ELR (cell line): ENCODE data around the gene YPEL3.
"Not testable (repeated sequence)": the region's sequence is repeated elsewhere in the genome, so short reads cannot be mapped to it uniquely, and the experiment has no call there.

Experiments used
- DNase-seq: peaks from one replicate; pipeline ENCODE4 v3.0.0-alpha.2; 2015; ENCODE audit warnings: low read depth

Gene YPEL3

GRCh38 chr16:30096105-30096861 lies at the start of gene YPEL3:
TSS of gene YPEL3 (minus strand) at chr16:30096213. CDS start at chr16:30095482, 731 bp downstream.
- DNase-seq, result peak; percentile 85

GRCh38 chr16:30145657-30146056 lies 49.6 kb upstream of the YPEL3 start:
- no peak for DNase-seq

- no peak for DNase-seq
Measured at GRCh38 chr16:30144917-30145316, 48.9 kb upstream of the YPEL3 start.

GRCh38 chr16:30144017-30144416 lies 48.0 kb upstream of the YPEL3 start:
- no peak for DNase-seq

GRCh38 chr16:30143347-30143702 lies 47.3 kb upstream of the YPEL3 start:
- DNase-seq, result no peak

- DNase-seq, result peak; percentile 11
Measured at GRCh38 chr16:30142672-30143346, 46.8 kb upstream of the YPEL3 start.

- no peak for DNase-seq
Measured at GRCh38 chr16:30141750-30142149, 45.7 kb upstream of the YPEL3 start.

- no peak for DNase-seq
Measured at GRCh38 chr16:30139583-30140481, 43.8 kb upstream of the YPEL3 start.

- no peak for DNase-seq
Measured at GRCh38 chr16:30137897-30138296, 41.9 kb upstream of the YPEL3 start.

GRCh38 chr16:30136971-30137605 lies 41.1 kb upstream of the YPEL3 start:
- DNase-seq, result no peak

GRCh38 chr16:30132591-30132990 lies 36.6 kb upstream of the YPEL3 start:
- DNase-seq, result no peak

GRCh38 chr16:30131869-30132475 lies 36.0 kb upstream of the YPEL3 start:
- no peak for DNase-seq

GRCh38 chr16:30127993-30128392 lies 32.0 kb upstream of the YPEL3 start:
- no peak for DNase-seq

GRCh38 chr16:30125690-30126089 lies 29.7 kb upstream of the YPEL3 start:
- DNase-seq, result not testable (repeated sequence)

- no peak for DNase-seq
Measured at GRCh38 chr16:30124985-30125379, 29.0 kb upstream of the YPEL3 start.

- peak; percentile 13 for DNase-seq
Measured at GRCh38 chr16:30122604-30123160, 26.7 kb upstream of the YPEL3 start.

- DNase-seq, result no peak
Measured at GRCh38 chr16:30121741-30122571, 25.9 kb upstream of the YPEL3 start.

GRCh38 chr16:30120340-30121105 lies 24.5 kb upstream of the YPEL3 start:
- no peak for DNase-seq

GRCh38 chr16:30119428-30119827 lies 23.4 kb upstream of the YPEL3 start:
- no peak for DNase-seq

GRCh38 chr16:30117768-30118167 lies 21.8 kb upstream of the YPEL3 start:
- DNase-seq, result no peak
